HG03442 (cell line): Measurements from ENCODE around the gene WDFY2.
"Not testable (repeated sequence)": the region's sequence is repeated elsewhere in the genome, so short reads cannot be mapped to it uniquely, and the experiment has no call there.

Experiments used
- ATAC-seq: cut with Tn5 transposase; IDR thresholded peaks from one replicate; pipeline ENCODE4 v1.9.1; 2021; ENCODE audit warnings: mild to moderate bottlenecking, moderate library complexity; ENCODE audit not compliant: unreplicated experiment

Gene WDFY2

GRCh38 chr13:51688937-51689662 lies 104.8 kb downstream of the WDFY2 start:
- no peak for ATAC-seq

DNA sequence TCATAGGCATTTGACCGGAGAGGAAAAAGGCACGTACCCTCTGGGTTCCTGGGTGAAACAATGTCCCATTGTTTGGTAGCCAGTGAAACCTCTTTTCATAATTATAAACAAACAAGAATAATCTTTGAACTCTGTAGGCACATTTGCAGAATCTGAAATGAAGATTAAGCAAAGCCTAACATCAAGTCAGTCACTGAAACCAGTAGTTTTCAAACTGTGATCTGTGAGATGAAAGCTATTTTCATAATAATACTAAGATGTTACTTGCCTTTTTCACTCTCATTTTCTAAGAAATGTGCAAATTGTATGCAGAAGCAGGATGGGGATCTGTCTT lies 105.4 kb downstream of the WDFY2 start:
- ATAC-seq: no peak

DNA sequence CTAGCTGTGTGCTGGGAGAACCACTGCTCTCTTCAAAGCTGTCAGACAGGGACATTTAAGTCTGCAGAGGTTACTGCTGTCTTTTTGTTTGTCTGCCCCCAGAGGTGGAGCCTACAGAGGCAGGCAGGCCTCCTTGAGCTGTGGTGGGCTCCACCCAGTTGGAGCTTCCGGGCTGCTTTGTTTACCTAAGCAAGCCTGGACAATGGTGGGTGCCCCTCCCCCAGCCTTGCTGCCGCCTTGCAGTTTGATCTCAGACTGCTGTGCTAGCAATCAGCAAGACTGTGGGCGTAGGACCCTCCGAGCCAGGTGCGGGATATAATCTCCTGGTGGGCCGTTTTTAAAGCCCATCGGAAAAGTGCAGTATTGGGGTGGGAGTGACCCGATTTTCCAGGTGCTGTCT lies 111.4 kb downstream of the WDFY2 start:
- ATAC-seq: not testable (repeated sequence)

- ATAC-seq: no peak
Observed at GRCh38 chr13:51697181-51697580, 112.9 kb downstream of the WDFY2 start.

GRCh38 chr13:51697855-51698254 lies 113.6 kb downstream of the WDFY2 start:
- no peak for ATAC-seq

DNA sequence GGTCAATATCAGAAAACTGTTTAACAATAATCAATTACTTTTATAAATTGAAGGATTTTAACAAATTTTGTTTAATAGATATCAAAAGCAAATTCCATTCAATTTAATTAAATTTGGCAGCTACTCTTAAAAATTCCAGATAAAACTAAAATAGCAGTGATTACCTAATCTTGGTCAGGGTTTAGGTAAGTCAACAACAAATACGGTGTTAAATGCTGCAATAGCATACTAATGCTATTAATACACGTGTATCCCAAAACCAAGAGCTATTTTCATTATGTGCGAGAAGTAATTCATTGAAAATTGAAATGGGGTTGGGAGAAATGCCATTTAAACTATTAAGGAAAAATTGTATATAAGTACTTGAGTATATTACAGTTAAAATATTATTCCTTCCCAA lies 114.1 kb downstream of the WDFY2 start:
- no peak for ATAC-seq

DNA sequence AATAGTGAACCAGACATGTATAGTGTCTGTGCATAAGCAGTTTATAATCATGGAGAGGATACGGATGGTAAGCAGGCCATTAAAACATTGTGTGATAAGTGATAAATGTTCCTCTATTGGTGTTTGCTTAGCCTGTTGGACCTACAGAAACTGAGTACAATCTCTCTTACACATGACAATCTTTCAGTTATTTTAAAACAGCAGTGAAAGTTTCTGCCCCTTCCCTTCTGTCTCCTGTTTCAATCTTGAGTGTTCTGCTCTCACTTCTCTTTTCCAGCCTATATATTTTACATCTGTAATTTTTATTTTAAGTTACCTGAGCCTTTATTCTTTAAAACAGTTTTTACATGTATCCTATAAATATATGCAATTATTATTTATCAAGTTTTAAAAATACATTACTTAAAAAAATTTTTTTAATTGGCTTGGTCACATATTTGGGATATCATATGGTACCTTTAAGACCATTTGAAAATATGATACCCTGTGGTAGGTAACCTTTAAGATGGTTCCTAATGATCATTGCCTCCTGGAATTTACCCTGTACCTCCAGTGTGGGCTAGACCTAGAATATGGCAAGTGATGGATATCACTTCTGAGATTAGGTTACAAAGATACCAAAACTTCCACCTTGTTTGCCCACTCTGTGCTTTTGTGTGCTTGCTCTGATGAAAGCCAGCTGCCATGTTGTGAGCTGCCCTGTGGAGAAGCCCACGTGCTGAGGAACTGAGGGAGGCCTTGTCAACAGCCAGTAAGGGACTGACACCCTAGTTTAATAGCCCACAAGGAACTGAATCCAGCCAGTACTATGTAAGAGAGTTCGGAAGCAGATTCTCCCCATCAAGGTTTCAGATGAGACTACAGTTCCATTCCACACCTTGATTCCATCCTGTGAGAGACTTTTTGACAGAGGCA lies 120.4 kb downstream of the WDFY2 start:
- peak; percentile 80 for ATAC-seq

DNA sequence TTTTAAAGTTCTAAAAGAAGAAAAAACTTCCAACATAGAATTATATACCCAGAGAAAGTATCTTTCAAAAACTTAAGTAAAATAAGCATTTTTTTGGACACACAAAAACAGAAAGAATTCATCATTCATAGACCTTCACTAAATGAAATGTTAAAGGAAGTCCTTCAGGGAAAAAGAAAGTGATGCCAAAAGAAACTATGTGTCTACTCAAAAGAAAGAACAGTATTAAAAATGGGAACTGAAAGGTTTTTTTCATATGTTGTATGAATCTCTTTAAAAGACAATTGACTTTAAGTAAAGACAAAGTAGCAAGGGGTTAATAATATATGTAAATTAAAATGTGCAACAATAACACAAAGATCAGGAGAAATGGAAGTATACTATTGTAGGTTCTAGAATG lies 123.2 kb downstream of the WDFY2 start:
- no peak for ATAC-seq

DNA sequence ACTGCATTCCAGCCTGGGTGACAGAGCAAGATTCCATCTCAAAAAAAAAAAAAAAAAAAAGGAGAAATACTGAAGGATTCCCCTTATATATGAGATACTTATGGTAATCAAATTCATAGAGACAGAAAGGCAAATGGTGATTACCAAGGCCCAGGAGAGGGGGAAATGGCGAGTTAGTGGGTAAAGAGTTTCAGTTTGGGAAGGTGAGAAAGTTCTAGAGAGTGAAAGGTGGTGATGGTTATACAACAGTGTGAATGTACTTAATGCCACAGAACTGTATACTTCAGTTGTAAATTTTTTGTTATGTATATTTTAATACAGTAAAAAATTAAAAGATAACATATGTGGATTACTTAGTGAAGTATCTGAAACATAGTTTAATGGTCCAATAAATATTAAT lies 129.5 kb downstream of the WDFY2 start:
- ATAC-seq: no peak

DNA sequence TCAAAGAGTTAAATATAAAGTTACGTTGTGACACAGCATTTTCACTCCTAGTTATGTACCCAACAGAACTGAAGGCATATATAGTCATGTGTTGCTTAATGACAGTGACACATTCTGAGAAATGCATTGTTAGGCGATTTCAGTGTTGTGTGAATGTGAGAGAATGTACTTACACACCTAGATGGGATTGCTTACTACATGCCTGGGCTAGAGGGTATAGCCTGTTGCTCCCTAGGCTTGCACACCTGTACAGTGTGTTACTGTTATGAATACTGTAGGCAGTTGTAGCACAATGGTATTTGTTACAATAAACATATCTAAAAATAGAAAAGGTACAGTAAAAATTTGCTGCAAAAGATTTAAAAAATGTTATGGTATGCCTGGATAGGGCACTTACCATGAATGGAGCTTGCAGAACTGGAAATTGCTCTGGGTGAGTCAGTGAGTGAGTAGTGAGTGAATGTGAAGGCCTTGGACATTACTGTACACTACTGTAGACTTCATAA lies 130.5 kb downstream of the WDFY2 start:
- ATAC-seq: peak; percentile 77

GRCh38 chr13:51715613-51716012 lies 131.4 kb downstream of the WDFY2 start:
- no peak for ATAC-seq

DNA sequence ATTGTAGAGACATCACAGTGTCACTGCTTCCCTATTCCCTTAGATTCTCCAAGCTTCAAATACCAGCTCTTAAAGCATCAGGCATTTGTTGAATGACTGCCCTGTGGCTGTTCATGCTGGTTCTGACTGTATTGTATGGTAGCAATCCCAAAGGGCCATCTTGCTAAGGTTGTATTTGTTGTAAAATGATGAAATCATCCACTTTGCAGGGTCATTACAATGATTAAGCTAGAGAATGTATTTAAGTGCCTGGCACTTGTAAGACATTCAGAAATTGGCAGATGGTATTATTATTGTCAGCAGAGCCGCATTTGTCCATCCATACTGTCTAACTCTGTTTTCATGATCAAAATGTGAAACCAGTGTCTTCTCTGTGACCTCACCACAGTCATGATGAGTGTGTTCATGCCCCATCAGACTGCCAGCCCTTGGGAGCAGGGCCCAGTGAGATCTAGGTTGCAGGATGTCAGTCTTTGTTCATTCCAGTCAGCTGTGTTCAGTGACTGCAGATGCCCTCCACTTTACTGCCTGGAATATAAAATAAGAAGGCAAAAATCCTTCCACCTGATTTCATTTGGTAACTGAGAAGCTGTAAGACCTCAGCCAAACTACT lies 133.6 kb downstream of the WDFY2 start:
- ATAC-seq: no peak

DNA sequence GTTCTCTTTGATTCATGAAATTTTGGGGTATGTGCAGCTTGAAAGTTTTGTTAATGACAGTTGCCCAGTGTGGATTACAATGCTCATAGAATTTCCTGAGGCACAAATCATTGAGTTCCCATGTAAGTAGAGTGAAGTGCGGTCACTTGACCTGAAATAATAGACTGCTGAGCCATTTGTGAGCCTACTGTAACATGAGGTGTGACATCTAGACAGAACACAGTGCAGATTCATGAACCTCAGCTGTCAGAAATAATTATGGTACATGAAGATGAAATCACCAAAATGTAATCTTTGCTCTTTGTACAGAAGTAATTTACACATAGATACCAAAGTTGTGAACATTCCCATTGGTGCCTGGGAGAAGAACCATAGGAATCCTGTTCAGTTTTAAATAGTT lies 135.1 kb downstream of the WDFY2 start:
- no peak for ATAC-seq

- ATAC-seq: peak; percentile 85
Observed at GRCh38 chr13:51721496-51721895, 137.2 kb downstream of the WDFY2 start.

GRCh38 chr13:51723529-51723928 lies 139.3 kb downstream of the WDFY2 start:
- ATAC-seq: no peak

DNA sequence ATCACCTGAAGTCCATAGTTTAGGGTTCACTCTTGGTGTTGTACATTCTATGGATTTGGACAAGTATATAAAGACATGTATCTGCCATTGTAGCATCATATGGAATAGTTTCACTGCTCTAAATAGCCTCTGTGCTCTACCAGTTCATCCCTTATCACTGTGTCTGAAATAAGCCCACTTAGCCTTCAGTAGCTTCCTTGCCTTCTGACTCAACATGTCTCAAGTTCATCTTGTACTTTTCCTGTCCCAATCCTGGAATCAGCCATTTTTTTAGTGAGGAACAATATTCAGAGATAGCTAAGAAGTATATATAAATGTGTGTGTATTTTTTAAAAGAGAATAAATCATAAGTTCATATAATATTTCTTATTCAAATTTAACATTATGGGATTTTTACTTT lies 140.5 kb downstream of the WDFY2 start:
- no peak for ATAC-seq

DNA sequence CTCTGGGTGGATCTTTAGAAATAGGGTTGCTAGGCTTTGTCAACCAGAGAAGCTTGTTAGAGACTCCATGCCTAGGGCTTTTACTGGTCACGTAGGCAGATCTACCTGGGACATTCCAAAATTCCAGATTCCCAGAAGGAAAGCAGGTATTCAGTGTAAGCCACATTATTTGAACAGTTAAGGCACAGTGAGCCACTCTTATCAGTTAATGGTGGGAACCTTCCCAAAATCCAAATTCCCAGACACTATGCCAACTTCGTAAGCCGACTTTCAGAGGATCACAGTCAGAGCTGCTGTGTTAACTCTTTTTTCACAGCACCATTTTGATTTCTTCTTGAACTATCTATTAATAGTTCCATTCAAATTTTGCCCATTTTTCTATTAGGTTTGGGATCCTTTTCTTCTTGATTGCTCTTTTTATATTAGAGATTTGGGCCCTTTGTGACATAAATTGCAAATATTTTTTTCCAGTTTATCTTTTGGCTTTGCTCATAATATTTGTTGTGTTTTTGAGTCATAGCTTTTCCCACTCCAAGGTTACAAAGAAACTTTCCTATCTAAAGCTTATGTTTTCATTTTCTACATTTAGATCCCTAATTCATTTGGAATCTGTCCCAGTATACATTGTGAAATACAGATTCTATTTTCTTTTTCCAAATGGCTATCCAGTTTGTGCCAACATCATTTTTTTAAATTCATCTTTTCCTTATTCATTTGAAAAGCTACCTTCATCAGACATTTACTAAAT lies 142.4 kb downstream of the WDFY2 start:
- ATAC-seq: no peak

- no peak for ATAC-seq
Observed at GRCh38 chr13:51727634-51728274, 143.5 kb downstream of the WDFY2 start.

- no peak for ATAC-seq
Observed at GRCh38 chr13:51728275-51728673, 144.0 kb downstream of the WDFY2 start.

DNA sequence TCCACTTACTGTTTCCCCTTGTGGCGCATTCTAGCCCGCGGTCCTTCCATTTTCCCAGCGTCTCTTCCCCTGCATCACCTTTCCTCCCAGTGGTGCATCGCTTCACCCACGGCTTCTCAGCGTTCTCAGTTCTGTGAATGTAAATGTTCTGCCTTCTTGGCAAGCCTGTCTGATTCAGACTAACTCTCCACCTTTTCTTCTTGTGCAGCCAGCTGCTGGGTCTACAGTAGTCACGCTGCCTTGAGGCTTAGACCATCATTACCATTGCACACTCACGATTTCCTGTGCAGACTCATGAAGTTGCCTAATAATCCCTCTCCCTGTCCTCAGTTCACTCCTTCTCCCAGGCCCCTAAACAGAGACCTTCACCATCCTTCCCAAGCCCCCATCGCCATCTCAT lies 144.7 kb downstream of the WDFY2 start:
- ATAC-seq: no peak
